Fibroblast of skin of right quadriceps (primary cell): Measurements from ENCODE around the gene ZNRF3.
"Not testable (repeated sequence)": the region's sequence is repeated elsewhere in the genome, so short reads cannot be mapped to it uniquely, and the experiment has no call there.

Experiments used
- DNase-seq: peaks from one replicate; pipeline ENCODE4 v3.0.0-alpha.2; 2013

The ZNRF3 gene

GRCh38 chr22:29073618-29074275, 190.4 kb downstream of the ZNRF3 start:
- DNase-seq = peak; percentile 18

GRCh38 chr22:29074276-29074772, 191.0 kb downstream of the ZNRF3 start:
- DNase-seq = no peak

- no peak for DNase-seq
Measured at GRCh38 chr22:29078036-29078868, 194.9 kb downstream of the ZNRF3 start.

GRCh38 chr22:29078869-29079207, 195.5 kb downstream of the ZNRF3 start:
- DNase-seq = no peak

GRCh38 chr22:29079218-29079901, 196.0 kb downstream of the ZNRF3 start:
- DNase-seq = peak; percentile 44

- no peak for DNase-seq
Measured at GRCh38 chr22:29080106-29080975, 197.0 kb downstream of the ZNRF3 start.

- no peak for DNase-seq
Measured at GRCh38 chr22:29081517-29082236, 198.3 kb downstream of the ZNRF3 start.

- no peak for DNase-seq
Measured at GRCh38 chr22:29082826-29083545, 199.6 kb downstream of the ZNRF3 start.

- not testable (repeated sequence) for DNase-seq
Measured at GRCh38 chr22:29083576-29083932, 200.2 kb downstream of the ZNRF3 start.

GRCh38 chr22:29083933-29084591, 200.7 kb downstream of the ZNRF3 start:
- DNase-seq = peak; percentile 40

GRCh38 chr22:29087012-29087411, 203.6 kb downstream of the ZNRF3 start:
- no peak for DNase-seq

GRCh38 chr22:29088809-29089208, 205.4 kb downstream of the ZNRF3 start:
- no peak for DNase-seq

GRCh38 chr22:29089507-29089906, 206.1 kb downstream of the ZNRF3 start:
- no peak for DNase-seq

GRCh38 chr22:29090039-29090438, 206.7 kb downstream of the ZNRF3 start:
- DNase-seq = no peak

- no peak for DNase-seq
Measured at GRCh38 chr22:29092243-29092642, 208.9 kb downstream of the ZNRF3 start.

GRCh38 chr22:29093030-29093429, 209.7 kb downstream of the ZNRF3 start:
- no peak for DNase-seq

- DNase-seq = peak; percentile 91
Measured at GRCh38 chr22:29093501-29094300, 210.3 kb downstream of the ZNRF3 start.

- DNase-seq = no peak
Measured at GRCh38 chr22:29095459-29095858, 212.1 kb downstream of the ZNRF3 start.

GRCh38 chr22:29096736-29097669, 213.6 kb downstream of the ZNRF3 start:
- no peak for DNase-seq
